HepG2 (cell line): Measurements from ENCODE around the gene TMEM187. TPM values are rescaled to one million over a fixed set of nuclear protein-coding genes. Genes with fewer than 3 reads are reported as not detected.

Experiments used
- ATAC-seq: fragments of 200-7000 bp; cut with Tn5 transposase; 3 replicates; pipeline ENCODE4 v1.9.1; 2020; ENCODE audit warnings: mild to moderate bottlenecking, moderate library complexity
- BruUV-seq: library from RNA; stranded (reverse); fragments of 400-500 nt; replicated peaks from 2 replicates; lab custom pipeline; 2021; lab: Mats Ljungman, UMichigan
- CTCF ChIA-PET: fragments of 300-600 bp; formaldehyde crosslinking; extraction: SDS; loops from one replicate; lab custom pipeline; 2021; ENCODE audit warnings: low total read pairs, inconsistent platforms, low intra/inter-chr PET ratio; lab: Yijun Ruan, JAX
- POLR2A ChIA-PET: fragments of 350-600 bp; sonication (Branson Sonifier 250); formaldehyde crosslinking; loops from one replicate; lab custom pipeline; 2020; ENCODE audit warnings: antibody characterized with exemption, inconsistent platforms; lab: Yijun Ruan, JAX
- DNase-seq: peaks from one replicate; pipeline ENCODE4 v3.0.0-alpha.2; 2015; ENCODE audit warnings: low spot score
- FAIRE-seq: peaks from 3 replicates; lab custom pipeline; 2011; peaks lifted over from hg19 to GRCh38; lab: Jason Lieb, UNC
- H2AFZ ChIP-seq: one replicate; pipeline ENCODE4 v1.6.1; 2011; ENCODE audit warnings: low read length, inconsistent platforms
- H3K27ac ChIP-seq: fragments of 300-600 bp; 3 replicates; pipeline ENCODE4 v1.8.0; 2011; ENCODE audit warnings: mixed run types, mild to moderate bottlenecking, mixed read lengths, low read length, inconsistent platforms; ENCODE audit not compliant: insufficient read depth; ENCODE audit errors: extremely low read length
- H3K27me3 ChIP-seq, 2 experiments: fragments of 200-600 bp in 1 of 2; 2 replicates in 1 of 2; 3 replicates in 1 of 2; pipeline versions ENCODE4 v1.6.0 to v1.8.0; 2011; ENCODE audit warnings: low read length in 2 of 2, mild to moderate bottlenecking in 2 of 2, moderate library complexity in 2 of 2, inconsistent platforms in 1 of 2; ENCODE audit not compliant: insufficient read depth in 2 of 2, control insufficient read depth in 1 of 2
- H3K36me3 ChIP-seq, 2 experiments: fragments of 200-600 bp in 1 of 2; replicated peaks in 1 of 2; 2 replicates in 1 of 2; 3 replicates in 1 of 2; pipeline versions ENCODE4 v1.5.1 to v1.8.0; 2011; ENCODE audit warnings: low read length in 2 of 2, inconsistent platforms in 1 of 2; ENCODE audit not compliant: insufficient read depth in 2 of 2, control insufficient read depth in 1 of 2
- H3K4me1 ChIP-seq: 2 replicates; pipeline ENCODE4 v1.5.1; 2012; ENCODE audit warnings: low read length, inconsistent platforms; ENCODE audit not compliant: insufficient read depth
- H3K4me2 ChIP-seq: 2 replicates; pipeline ENCODE4 v1.6.0; 2011; ENCODE audit warnings: low read depth, low read length, inconsistent platforms
- H3K4me3 ChIP-seq, 3 experiments: fragments of 200-600 bp in 1 of 3; sonication (generic), shearing (Covaris generic) in 1 of 3; replicated peaks in 1 of 3; 2 replicates each; pipeline ENCODE4 v1.5.1; 2011 to 2016; ENCODE audit warnings: low read length in 3 of 3, inconsistent platforms in 2 of 3, low read depth in 2 of 3, mild to moderate bottlenecking in 2 of 3, control low read depth in 1 of 3, mixed read lengths in 1 of 3; ENCODE audit not compliant: insufficient read depth in 1 of 3
- H3K79me2 ChIP-seq: one replicate; pipeline ENCODE4 v1.6.1; 2011; ENCODE audit warnings: low read length, inconsistent platforms; ENCODE audit not compliant: insufficient read depth
- H3K9ac ChIP-seq: 2 replicates; pipeline ENCODE4 v1.6.0; 2011; ENCODE audit warnings: mild to moderate bottlenecking, low read depth, low read length, inconsistent platforms; ENCODE audit not compliant: insufficient read depth
- H3K9me3 ChIP-seq: 2 replicates; pipeline ENCODE4 v1.5.1; 2012; ENCODE audit warnings: mild to moderate bottlenecking, low read length
- H4K20me1 ChIP-seq: 2 replicates; pipeline ENCODE4 v1.6.0; 2011; ENCODE audit warnings: inconsistent platforms, mild to moderate bottlenecking, low read length, moderate library complexity; ENCODE audit not compliant: insufficient read depth
- WGBS: methylation state at CpG from one replicate; pipeline ENCODE4 v1.1.6; 2017; ENCODE audit warnings: low lambda C conversion rate; 5-methylcytosine and 5-hydroxymethylcytosine counted together
- in situ Hi-C: cut with HindIII; loops from 2 replicates; pipeline ENCODE4 v1.10.0; 2017; ENCODE audit warnings: low pct_unique_long_range_greater_than_20kb; ENCODE audit not compliant: extremely low pct_ligation_motif_present
- intact Hi-C: fragments of 100-400 bp; cut with micrococcal nuclease; formaldehyde crosslinking; loops from one replicate; pipeline ENCODE4 v1.10.0; 2022; ENCODE audit not compliant: unreplicated experiment
- polyA plus RNA-seq, 8 experiments: library from polyadenylated mRNA; depleted of rRNA in 3 of 8; stranded (reverse) in 7 of 8; unstranded in 1 of 8; fragments of >200 nt; fragmentation: Illumina TruSeq in 4 of 8; extraction: Trizol in 4 of 8; gene quantifications; 2 replicates each; pipeline versions ENCODE4 v1.2.1 to v1.2.3, GENCODE V29; 2011 to 2016; ENCODE audit warnings: low read depth in 4 of 8, missing spikeins in 1 of 8, mixed read lengths in 1 of 8; ENCODE audit not compliant: insufficient read depth in 1 of 8
- total RNA-seq, 5 experiments: library from RNA; depleted of rRNA; stranded (reverse); fragments of >200 nt; fragmentation: Illumina TruSeq; extraction: Trizol; gene quantifications; 2 replicates each; pipeline ENCODE4 v1.2.3, GENCODE V29; 2016; ENCODE audit warnings: low read depth in 1 of 5
- TF ChIP-seq, protein P1 (sequence below): IDR thresholded peaks from 2 replicates; pipeline ENCODE4 v1.6.1; 2016; ENCODE audit warnings: low read depth, missing genetic modification reagents, missing compliant biosample characterization

TMEM187 gene
- total and polyA plus RNA-seq, 2 of the 13 experiments (the other 11 are each of a cell fraction or from before 2014, with no cell fraction given): 2.2 to 6.2 TPM

DNA sequence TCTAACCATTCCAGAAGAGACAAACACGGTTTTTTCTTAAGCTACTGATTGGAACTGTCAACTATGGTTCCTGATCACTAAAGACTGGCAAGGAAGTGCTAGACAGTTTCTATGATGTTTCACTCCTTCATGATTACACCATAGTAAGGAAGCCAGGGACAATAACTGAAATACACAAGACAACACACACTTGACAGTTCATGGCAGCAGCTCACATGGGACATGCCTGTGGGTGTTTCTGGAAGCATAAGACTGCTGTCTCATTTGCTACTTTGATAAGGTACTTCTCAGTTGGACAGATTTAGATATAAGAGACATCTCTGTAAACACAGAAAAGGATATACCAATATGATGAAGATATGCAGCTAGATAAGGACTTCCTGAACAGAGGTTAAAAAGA lies 55.4 kb downstream of the TMEM187 start:
- Histone ChIP-seq H3K4me3 (no peak overlapping the region), H3K9ac (no peak overlapping the region), H2AFZ (no peak overlapping the region), H3K4me2 (no peak overlapping the region), H3K27me3 (no peaks in the 10 kb centered on the region), H3K9me3 (no peaks in the 10 kb centered on the region), H3K4me1 (peaks cover 19% of the 10 kb centered on the region), H3K79me2 (no peaks in the 10 kb centered on the region), H4K20me1 (no peaks in the 10 kb centered on the region), H3K36me3 (peaks cover 4 to 18% of the 10 kb centered on the region in 2 experiments; a peak in 4 of 5 replicates), H3K27ac (no peak overlapping the region)
- TF ChIP-seq, protein P1, sequence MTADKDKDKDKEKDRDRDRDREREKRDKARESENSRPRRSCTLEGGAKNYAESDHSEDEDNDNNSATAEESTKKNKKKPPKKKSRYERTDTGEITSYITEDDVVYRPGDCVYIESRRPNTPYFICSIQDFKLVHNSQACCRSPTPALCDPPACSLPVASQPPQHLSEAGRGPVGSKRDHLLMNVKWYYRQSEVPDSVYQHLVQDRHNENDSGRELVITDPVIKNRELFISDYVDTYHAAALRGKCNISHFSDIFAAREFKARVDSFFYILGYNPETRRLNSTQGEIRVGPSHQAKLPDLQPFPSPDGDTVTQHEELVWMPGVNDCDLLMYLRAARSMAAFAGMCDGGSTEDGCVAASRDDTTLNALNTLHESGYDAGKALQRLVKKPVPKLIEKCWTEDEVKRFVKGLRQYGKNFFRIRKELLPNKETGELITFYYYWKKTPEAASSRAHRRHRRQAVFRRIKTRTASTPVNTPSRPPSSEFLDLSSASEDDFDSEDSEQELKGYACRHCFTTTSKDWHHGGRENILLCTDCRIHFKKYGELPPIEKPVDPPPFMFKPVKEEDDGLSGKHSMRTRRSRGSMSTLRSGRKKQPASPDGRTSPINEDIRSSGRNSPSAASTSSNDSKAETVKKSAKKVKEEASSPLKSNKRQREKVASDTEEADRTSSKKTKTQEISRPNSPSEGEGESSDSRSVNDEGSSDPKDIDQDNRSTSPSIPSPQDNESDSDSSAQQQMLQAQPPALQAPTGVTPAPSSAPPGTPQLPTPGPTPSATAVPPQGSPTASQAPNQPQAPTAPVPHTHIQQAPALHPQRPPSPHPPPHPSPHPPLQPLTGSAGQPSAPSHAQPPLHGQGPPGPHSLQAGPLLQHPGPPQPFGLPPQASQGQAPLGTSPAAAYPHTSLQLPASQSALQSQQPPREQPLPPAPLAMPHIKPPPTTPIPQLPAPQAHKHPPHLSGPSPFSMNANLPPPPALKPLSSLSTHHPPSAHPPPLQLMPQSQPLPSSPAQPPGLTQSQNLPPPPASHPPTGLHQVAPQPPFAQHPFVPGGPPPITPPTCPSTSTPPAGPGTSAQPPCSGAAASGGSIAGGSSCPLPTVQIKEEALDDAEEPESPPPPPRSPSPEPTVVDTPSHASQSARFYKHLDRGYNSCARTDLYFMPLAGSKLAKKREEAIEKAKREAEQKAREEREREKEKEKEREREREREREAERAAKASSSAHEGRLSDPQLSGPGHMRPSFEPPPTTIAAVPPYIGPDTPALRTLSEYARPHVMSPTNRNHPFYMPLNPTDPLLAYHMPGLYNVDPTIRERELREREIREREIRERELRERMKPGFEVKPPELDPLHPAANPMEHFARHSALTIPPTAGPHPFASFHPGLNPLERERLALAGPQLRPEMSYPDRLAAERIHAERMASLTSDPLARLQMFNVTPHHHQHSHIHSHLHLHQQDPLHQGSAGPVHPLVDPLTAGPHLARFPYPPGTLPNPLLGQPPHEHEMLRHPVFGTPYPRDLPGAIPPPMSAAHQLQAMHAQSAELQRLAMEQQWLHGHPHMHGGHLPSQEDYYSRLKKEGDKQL (CRISPR knock-in tag): no peak
- DNase-seq (no peak), FAIRE-seq (no peak), ATAC-seq (no peak)
- ChIA-PET POLR2A (interaction anchor here (1.2 kb wide), 1 partner anchor 10 kb away, joined by 3 read pairs; no protein-coding TSS in a partner anchor), CTCF (no interaction called here)
- WGBS: 100% methylated on average over 1 of the region's 1 CpG
- BruUV-seq: no TSS peak
- intact Hi-C loops: no loop called here
- in situ Hi-C loops: no loop called here
